H9 (cell line): ENCODE data around the gene MCF2L. TPM values are rescaled to one million over a fixed set of nuclear protein-coding genes. Genes with fewer than 3 reads are reported as not detected.

Experiments
- DNase-seq: peaks from one replicate; pipeline ENCODE4 v3.0.0-alpha.2; 2017
- H2AFZ ChIP-seq: one replicate; pipeline ENCODE4 v1.6.1; 2013; ENCODE audit warnings: mild to moderate bottlenecking, low read length, control low read depth, moderate library complexity
- H2AK5ac ChIP-seq: 2 replicates; pipeline ENCODE4 v1.6.1; 2013; ENCODE audit warnings: low read length, control low read depth, mixed read lengths; ENCODE audit not compliant: insufficient read length
- H2BK120ac ChIP-seq: one replicate; pipeline ENCODE4 v1.6.1; 2013; ENCODE audit warnings: low read depth, mild to moderate bottlenecking, low read length, control low read depth, inconsistent platforms; ENCODE audit not compliant: poor library complexity, severe bottlenecking
- H2BK12ac ChIP-seq: 2 replicates; pipeline ENCODE4 v1.6.1; 2013; ENCODE audit warnings: low read length, control low read depth, mixed read lengths, low read depth; ENCODE audit not compliant: insufficient read length
- H2BK15ac ChIP-seq: 2 replicates; pipeline ENCODE4 v1.6.1; 2013; ENCODE audit warnings: low read depth, low read length, control low read depth
- H2BK20ac ChIP-seq: one replicate; pipeline ENCODE4 v1.6.1; 2013; ENCODE audit warnings: low read depth, mild to moderate bottlenecking, low read length, control low read depth, inconsistent platforms; ENCODE audit not compliant: poor library complexity, severe bottlenecking
- H2BK5ac ChIP-seq: 2 replicates; pipeline ENCODE4 v1.6.1; 2013; ENCODE audit warnings: low read length, control low read depth, mixed read lengths; ENCODE audit not compliant: insufficient read length
- H3K14ac ChIP-seq: 2 replicates; pipeline ENCODE4 v1.6.1; 2013; ENCODE audit warnings: low read length, control low read depth; ENCODE audit not compliant: insufficient read depth
- H3K18ac ChIP-seq: 2 replicates; pipeline ENCODE4 v1.6.1; 2013; ENCODE audit warnings: low read depth, mild to moderate bottlenecking, mixed read lengths, low read length, control low read depth; ENCODE audit not compliant: insufficient read length
- H3K23ac ChIP-seq: 2 replicates; pipeline ENCODE4 v1.6.1; 2013; ENCODE audit warnings: low read length, control low read depth, mixed read lengths, low read depth; ENCODE audit not compliant: insufficient read length
- H3K23me2 ChIP-seq: 2 replicates; pipeline ENCODE4 v1.6.1; 2013; ENCODE audit warnings: low read depth, mild to moderate bottlenecking, mixed read lengths, low read length, control low read depth; ENCODE audit not compliant: insufficient read length, poor library complexity, severe bottlenecking
- H3K27ac ChIP-seq: 2 replicates; pipeline ENCODE4 v1.5.1; 2013; ENCODE audit warnings: low read length, control low read depth, mixed read lengths, low read depth; ENCODE audit not compliant: insufficient read length
- H3K27me3 ChIP-seq: 2 replicates; pipeline ENCODE4 v1.6.1; 2013; ENCODE audit warnings: low read length, control low read depth, inconsistent platforms; ENCODE audit not compliant: insufficient read depth
- H3K4ac ChIP-seq: 2 replicates; pipeline ENCODE4 v1.6.1; 2013; ENCODE audit warnings: low read depth, mild to moderate bottlenecking, control low read depth, inconsistent platforms, low read length, moderate library complexity
- H3K4me1 ChIP-seq: 2 replicates; pipeline ENCODE4 v1.6.1; 2013; ENCODE audit warnings: low read length, control low read depth, inconsistent platforms; ENCODE audit not compliant: insufficient read depth
- H3K4me2 ChIP-seq: 2 replicates; pipeline ENCODE4 v1.6.1; 2013; ENCODE audit warnings: low read length, control low read depth, mixed read lengths; ENCODE audit not compliant: insufficient read length, insufficient read depth
- H3K56ac ChIP-seq: 2 replicates; pipeline ENCODE4 v1.6.1; 2013; ENCODE audit warnings: low read depth, mild to moderate bottlenecking, mixed read lengths, low read length, control low read depth; ENCODE audit not compliant: insufficient read length
- H3K79me1 ChIP-seq: 2 replicates; pipeline ENCODE4 v1.6.1; 2013; ENCODE audit warnings: low read depth, mild to moderate bottlenecking, moderate library complexity, low read length, control low read depth, inconsistent platforms; ENCODE audit not compliant: insufficient read depth, poor library complexity, severe bottlenecking
- H3K79me2 ChIP-seq: 2 replicates; pipeline ENCODE4 v1.6.1; 2013; ENCODE audit warnings: low read length, control low read depth, inconsistent platforms; ENCODE audit not compliant: insufficient read depth
- H3K9ac ChIP-seq: 2 replicates; pipeline ENCODE4 v1.6.1; 2013; ENCODE audit warnings: low read length, control low read depth, mixed read lengths; ENCODE audit not compliant: insufficient read length; ENCODE audit errors: extremely low read depth
- H3K9me3 ChIP-seq: one replicate; pipeline ENCODE4 v1.6.1; 2013; ENCODE audit warnings: low read depth, low read length, inconsistent platforms; ENCODE audit not compliant: control insufficient read depth
- H3T11ph ChIP-seq: one replicate; pipeline ENCODE4 v1.6.1; 2013; ENCODE audit warnings: mild to moderate bottlenecking, low read length, control low read depth, inconsistent platforms
- H4K20me1 ChIP-seq: one replicate; pipeline ENCODE4 v1.6.1; 2013; ENCODE audit not compliant: control insufficient read depth, insufficient read length, insufficient read depth
- H4K5ac ChIP-seq: 2 replicates; pipeline ENCODE4 v1.6.1; 2013; ENCODE audit warnings: low read depth, mild to moderate bottlenecking, mixed read lengths, low read length, control low read depth; ENCODE audit not compliant: insufficient read length
- H4K8ac ChIP-seq: replicated peaks from 2 replicates; pipeline ENCODE4 v1.6.1; 2013; ENCODE audit warnings: low read length, control low read depth, mixed read lengths, low read depth; ENCODE audit not compliant: insufficient read length
- H4K91ac ChIP-seq: 2 replicates; pipeline ENCODE4 v1.6.1; 2013; ENCODE audit warnings: low read depth, mild to moderate bottlenecking, moderate library complexity, mixed read lengths, low read length, control low read depth; ENCODE audit not compliant: insufficient read length
- H3K27ac Mint-ChIP-seq, 3 experiments: 2 replicates in 2 of 3; 3 replicates in 1 of 3; pipeline ENCODE4 v1.8.0; 2020 to 2021; ENCODE audit warnings: mixed read lengths in 3 of 3, mild to moderate bottlenecking in 1 of 3, moderate library complexity in 1 of 3
- H3K27me3 Mint-ChIP-seq: 2 replicates; pipeline ENCODE4 v1.8.0; 2021; ENCODE audit warnings: low read depth, mild to moderate bottlenecking, moderate library complexity, mixed read lengths
- H3K36me3 Mint-ChIP-seq, 3 experiments: 2 replicates in 2 of 3; 3 replicates in 1 of 3; pipeline ENCODE4 v1.8.0; 2020 to 2021; ENCODE audit warnings: low read depth in 3 of 3, mixed read lengths in 3 of 3; ENCODE audit not compliant: insufficient read depth in 1 of 3
- H3K4me1 Mint-ChIP-seq, 2 experiments: 2 replicates each; pipeline ENCODE4 v1.8.0; 2020; ENCODE audit warnings: mixed read lengths in 2 of 2
- H3K4me3 Mint-ChIP-seq, 2 experiments: 2 replicates in 1 of 2; 3 replicates in 1 of 2; pipeline ENCODE4 v1.8.0; 2020 to 2021; ENCODE audit warnings: mild to moderate bottlenecking in 2 of 2, mixed read lengths in 2 of 2, moderate library complexity in 1 of 2
- H3K9me3 Mint-ChIP-seq, 2 experiments: 2 replicates in 1 of 2; 3 replicates in 1 of 2; pipeline ENCODE4 v1.8.0; 2020; ENCODE audit warnings: mild to moderate bottlenecking in 2 of 2, mixed read lengths in 2 of 2, moderate library complexity in 1 of 2
- WGBS: extraction: QIAGEN DNeasy Blood & Tissue Kit; methylation state at CpG from one replicate; pipeline ENCODE4 v1.1.7; 2013; ENCODE audit warnings: missing lambda C conversion rate, low lambda C conversion rate, mixed read lengths; ENCODE audit not compliant: insufficient read length; ENCODE audit errors: extremely low coverage; 5-methylcytosine and 5-hydroxymethylcytosine counted together
- total RNA-seq: library from RNA; stranded (reverse); gene quantifications from 2 replicates; pipeline ENCODE4 v1.2.1, GENCODE V29; 2021
- TF ChIP-seq, protein P1 (sequence below): fragments of 200-600 bp; sonication (generic); conservative IDR thresholded peaks from 3 replicates; pipeline ENCODE4 v1.8.0; 2021; ENCODE audit warnings: antibody characterized with exemption, mild to moderate bottlenecking

MCF2L gene
- total RNA-seq, 1 experiment from 2014 or later, result 18.5 TPM

DNA sequence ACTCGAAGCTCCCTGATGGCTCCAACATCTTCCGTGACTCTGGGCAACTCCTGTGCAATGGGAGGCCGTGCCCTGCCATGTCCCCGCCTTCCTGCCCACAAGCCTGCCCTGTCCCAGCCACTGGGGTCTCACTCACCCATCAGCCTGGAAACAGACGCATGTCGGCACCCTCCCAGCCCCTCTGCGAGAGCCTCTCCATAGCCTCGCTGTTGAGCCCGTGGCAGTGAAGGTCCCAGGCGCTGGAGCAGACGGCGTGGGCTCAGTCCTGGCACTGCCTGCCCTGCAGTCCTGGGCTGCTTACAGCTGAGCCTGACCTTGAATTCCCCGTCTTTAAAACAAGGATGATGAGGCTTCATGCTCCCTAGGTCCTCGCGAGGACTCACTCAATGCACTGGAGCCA is 37.0 kb downstream of the MCF2L start:
- no peaks in the 10 kb centered on the region; the same call in 1 of the 2 replicates for H3K27me3 Mint-ChIP-seq
- Histone ChIP-seq H4K8ac (no peak overlapping the region), H3K9me3 (no peaks in the 10 kb centered on the region), H3T11ph (no peak overlapping the region), H2BK15ac (no peak overlapping the region), H4K20me1 (no peaks in the 10 kb centered on the region), H3K14ac (no peak overlapping the region), H2BK20ac (no peak overlapping the region), H3K56ac (no peak overlapping the region), H3K27me3 (no peaks in the 10 kb centered on the region), H3K9ac (no peak overlapping the region), H2AK5ac (no peak overlapping the region), H3K79me2 (no peaks in the 10 kb centered on the region; the same call in 1 of the 2 replicates), H3K23ac (no peak overlapping the region), H3K18ac (no peak overlapping the region), H3K23me2 (no peaks in the 10 kb centered on the region), H3K4ac (no peak overlapping the region), H3K4me1 (no peaks in the 10 kb centered on the region), H4K91ac (no peak overlapping the region), H2BK120ac (no peak overlapping the region), H2BK5ac (no peak overlapping the region), H2BK12ac (no peak overlapping the region), H3K79me1 (no peaks in the 10 kb centered on the region), H4K5ac (no peak overlapping the region), H3K4me2 (no peak overlapping the region), H2AFZ (no peak overlapping the region), H3K27ac (no peak overlapping the region)
- H3K4me1 Mint-ChIP-seq, result peaks cover 0 to 12% of the 10 kb centered on the region in 2 experiments; a peak in 1 of 4 replicates
- no peak for DNase-seq
- H3K36me3 Mint-ChIP-seq, result peaks cover 3 to 13% (median 6%) of the 10 kb centered on the region in 3 experiments
- peaks cover 3 to 4% of the 10 kb centered on the region in 2 experiments; a peak in 3 of 5 replicates for H3K9me3 Mint-ChIP-seq
- no peak overlapping the region for H3K27ac Mint-ChIP-seq
- no peak overlapping the region for H3K4me3 Mint-ChIP-seq
- TF ChIP-seq, protein P1, sequence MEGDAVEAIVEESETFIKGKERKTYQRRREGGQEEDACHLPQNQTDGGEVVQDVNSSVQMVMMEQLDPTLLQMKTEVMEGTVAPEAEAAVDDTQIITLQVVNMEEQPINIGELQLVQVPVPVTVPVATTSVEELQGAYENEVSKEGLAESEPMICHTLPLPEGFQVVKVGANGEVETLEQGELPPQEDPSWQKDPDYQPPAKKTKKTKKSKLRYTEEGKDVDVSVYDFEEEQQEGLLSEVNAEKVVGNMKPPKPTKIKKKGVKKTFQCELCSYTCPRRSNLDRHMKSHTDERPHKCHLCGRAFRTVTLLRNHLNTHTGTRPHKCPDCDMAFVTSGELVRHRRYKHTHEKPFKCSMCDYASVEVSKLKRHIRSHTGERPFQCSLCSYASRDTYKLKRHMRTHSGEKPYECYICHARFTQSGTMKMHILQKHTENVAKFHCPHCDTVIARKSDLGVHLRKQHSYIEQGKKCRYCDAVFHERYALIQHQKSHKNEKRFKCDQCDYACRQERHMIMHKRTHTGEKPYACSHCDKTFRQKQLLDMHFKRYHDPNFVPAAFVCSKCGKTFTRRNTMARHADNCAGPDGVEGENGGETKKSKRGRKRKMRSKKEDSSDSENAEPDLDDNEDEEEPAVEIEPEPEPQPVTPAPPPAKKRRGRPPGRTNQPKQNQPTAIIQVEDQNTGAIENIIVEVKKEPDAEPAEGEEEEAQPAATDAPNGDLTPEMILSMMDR, result no peak
- no CpG with 5 or more reads among the region's 15 CpGs for WGBS
